ENCODE measurements around the gene WSCD1.

Gene WSCD1

GRCh38 chr17:6086603-6087400 is 16.6 kb downstream of the WSCD1 start:
- no peak for DNase-seq

GRCh38 chr17:6088141-6088540 is 18.0 kb downstream of the WSCD1 start:
- DNase-seq, result no peak

GRCh38 chr17:6090253-6090652 is 20.1 kb downstream of the WSCD1 start:
- DNase-seq, result no peak

- no peak for DNase-seq
Observed at GRCh38 chr17:6092182-6092902, 22.2 kb downstream of the WSCD1 start.

- no peak for DNase-seq
Observed at GRCh38 chr17:6092903-6093468, 22.8 kb downstream of the WSCD1 start.

- no peak for DNase-seq
Observed at GRCh38 chr17:6094453-6094852, 24.3 kb downstream of the WSCD1 start.

GRCh38 chr17:6094926-6095325 is 24.7 kb downstream of the WSCD1 start:
- DNase-seq, result no peak

- no peak for DNase-seq
Observed at GRCh38 chr17:6095501-6095900, 25.3 kb downstream of the WSCD1 start.

GRCh38 chr17:6096201-6097004 is 26.2 kb downstream of the WSCD1 start:
- no peak for DNase-seq

GRCh38 chr17:6097005-6097279 is 26.8 kb downstream of the WSCD1 start:
- no peak for DNase-seq

- no peak for DNase-seq
Observed at GRCh38 chr17:6098050-6098822, 28.1 kb downstream of the WSCD1 start.

GRCh38 chr17:6098823-6099180 is 28.6 kb downstream of the WSCD1 start:
- DNase-seq, result no peak

- DNase-seq, result no peak
Observed at GRCh38 chr17:6099492-6099891, 29.3 kb downstream of the WSCD1 start.

GRCh38 chr17:6100146-6100545 is 30.0 kb downstream of the WSCD1 start:
- no peak for DNase-seq

GRCh38 chr17:6100891-6101500 is 30.8 kb downstream of the WSCD1 start:
- no peak for DNase-seq

GRCh38 chr17:6101706-6102105 is 31.5 kb downstream of the WSCD1 start:
- DNase-seq, result no peak

GRCh38 chr17:6102615-6103014 is 32.4 kb downstream of the WSCD1 start:
- no peak for DNase-seq

- DNase-seq, result no peak
Observed at GRCh38 chr17:6104956-6105648, 34.9 kb downstream of the WSCD1 start.

GRCh38 chr17:6105649-6106007 is 35.4 kb downstream of the WSCD1 start:
- no peak for DNase-seq

- DNase-seq, result no peak
Observed at GRCh38 chr17:6106212-6106611, 36.0 kb downstream of the WSCD1 start.

GRCh38 chr17:6107791-6108190 is 37.6 kb downstream of the WSCD1 start:
- DNase-seq, result no peak

- DNase-seq, result no peak
Observed at GRCh38 chr17:6108382-6108781, 38.2 kb downstream of the WSCD1 start.

All from fibroblast of skin of scalp (primary cell).